CD14-positive monocyte (primary cell): ENCODE measurements around the gene ENGASE. TPM values are rescaled to one million over a fixed set of nuclear protein-coding genes. Genes with fewer than 3 reads are reported as not detected.

Source experiments
- DNase-seq, 3 donors: peaks; one replicate each; pipeline ENCODE4 v3.0.0-alpha.2; 2011 to 2022
- H2AFZ ChIP-seq: 2 replicates; pipeline ENCODE4 v1.6.0; 2012; ENCODE audit warnings: mild to moderate bottlenecking, low read depth, low read length, inconsistent platforms; ENCODE audit not compliant: insufficient read depth, poor library complexity, severe bottlenecking
- H3K27ac ChIP-seq, 2 donors: 1 replicate in 1 of 2; 2 replicates in 1 of 2; pipeline ENCODE4 v1.5.1; 2012 to 2013; ENCODE audit warnings: low read length in 2 of 2, control low read depth in 1 of 2, inconsistent platforms in 1 of 2, low read depth in 1 of 2, mild to moderate bottlenecking in 1 of 2
- H3K27me3 ChIP-seq, 2 donors: one replicate each; pipeline versions ENCODE4 v1.6.0 to v1.6.1; 2011 to 2013; ENCODE audit warnings: low read length in 2 of 2; ENCODE audit not compliant: control insufficient read depth in 2 of 2, insufficient read depth in 2 of 2
- H3K36me3 ChIP-seq, 2 donors: replicated peaks in 1 of 2; 1 replicate in 1 of 2; 2 replicates in 1 of 2; pipeline versions ENCODE4 v1.5.1 to v1.6.1; 2012 to 2013; ENCODE audit warnings: low read length in 2 of 2, control low read depth in 1 of 2, inconsistent platforms in 1 of 2, mild to moderate bottlenecking in 1 of 2; ENCODE audit not compliant: insufficient read depth in 2 of 2, control insufficient read depth in 1 of 2
- H3K4me1 ChIP-seq, 2 donors: 1 replicate in 1 of 2; 2 replicates in 1 of 2; pipeline versions ENCODE4 v1.5.1 to v1.6.1; 2012 to 2013; ENCODE audit warnings: low read length in 2 of 2, control low read depth in 1 of 2, inconsistent platforms in 1 of 2, mild to moderate bottlenecking in 1 of 2, moderate library complexity in 1 of 2; ENCODE audit not compliant: insufficient read depth in 2 of 2, control insufficient read depth in 1 of 2
- H3K4me2 ChIP-seq: replicated peaks from 2 replicates; pipeline ENCODE3; 2012; ENCODE audit warnings: low read length, moderate library complexity, mild to moderate bottlenecking; ENCODE audit not compliant: poor library complexity, severe bottlenecking; ENCODE audit errors: extremely low read depth
- H3K4me3 ChIP-seq, 3 experiments: fragments of 200-600 bp in 1 of 3; sonication (generic) in 1 of 3; replicated peaks in 1 of 3; 1 replicate in 2 of 3; 2 replicates in 1 of 3; pipeline ENCODE4 v1.5.1; 2011 to 2013; ENCODE audit warnings: low read length in 3 of 3, mild to moderate bottlenecking in 3 of 3, control low read depth in 2 of 3, low read depth in 2 of 3, inconsistent platforms in 1 of 3, moderate library complexity in 1 of 3
- H3K79me2 ChIP-seq: 2 replicates; pipeline ENCODE4 v1.6.0; 2012; ENCODE audit warnings: mild to moderate bottlenecking, control low read depth, inconsistent platforms, low read length, moderate library complexity; ENCODE audit not compliant: insufficient read depth
- H3K9ac ChIP-seq: 2 replicates; pipeline ENCODE4 v1.6.0; 2017; ENCODE audit warnings: low read length, mild to moderate bottlenecking; ENCODE audit not compliant: insufficient read depth, poor library complexity, severe bottlenecking
- H3K9me3 ChIP-seq, 2 donors: replicated peaks in 1 of 2; 1 replicate in 1 of 2; 2 replicates in 1 of 2; pipeline versions ENCODE4 v1.5.1 to v1.6.1; 2012 to 2013; ENCODE audit warnings: low read length in 2 of 2, control low read depth in 1 of 2; ENCODE audit not compliant: control insufficient read depth in 1 of 2, insufficient read depth in 1 of 2
- H4K20me1 ChIP-seq: 2 replicates; pipeline ENCODE4 v1.6.0; 2012; ENCODE audit warnings: mild to moderate bottlenecking, low read length, control low read depth, moderate library complexity; ENCODE audit not compliant: insufficient read depth
- H3K27ac Mint-ChIP-seq, 7 donors: one replicate each; pipeline ENCODE4 v1.8.0; 2020; ENCODE audit warnings: mild to moderate bottlenecking in 7 of 7, mixed read lengths in 7 of 7, moderate library complexity in 6 of 7, inconsistent platforms in 2 of 7
- H3K27me3 Mint-ChIP-seq, 3 donors: one replicate each; pipeline ENCODE4 v1.8.0; 2021 to 2022; ENCODE audit warnings: low read depth in 3 of 3, mild to moderate bottlenecking in 3 of 3, mixed read lengths in 3 of 3, moderate library complexity in 3 of 3, inconsistent platforms in 1 of 3
- H3K36me3 Mint-ChIP-seq, 2 donors: one replicate each; pipeline ENCODE4 v1.8.0; 2020; ENCODE audit warnings: mixed read lengths in 2 of 2, inconsistent platforms in 1 of 2, mild to moderate bottlenecking in 1 of 2
- H3K4me1 Mint-ChIP-seq: one replicate; pipeline ENCODE4 v1.8.0; 2020; ENCODE audit warnings: mild to moderate bottlenecking, mixed read lengths
- H3K4me3 Mint-ChIP-seq, 2 donors: one replicate each; pipeline ENCODE4 v1.8.0; 2020; ENCODE audit warnings: mild to moderate bottlenecking in 2 of 2, mixed read lengths in 2 of 2, moderate library complexity in 1 of 2
- H3K9me3 Mint-ChIP-seq, 7 donors: one replicate each; pipeline ENCODE4 v1.8.0; 2020 to 2022; ENCODE audit warnings: mixed read lengths in 7 of 7, mild to moderate bottlenecking in 6 of 7, moderate library complexity in 6 of 7, inconsistent platforms in 2 of 7
- WGBS: methylation state at CpG from one replicate; pipeline ENCODE4 v1.1.5; 2013; ENCODE audit warnings: missing lambda C conversion rate; ENCODE audit not compliant: insufficient coverage; 5-methylcytosine and 5-hydroxymethylcytosine counted together
- intact Hi-C, 2 donors: fragments of 100-400 bp; cut with micrococcal nuclease; formaldehyde crosslinking; loops; one replicate each; pipeline versions ENCODE4 v1.15.0 to v1.15.1; 2023
- polyA plus RNA-seq, 3 donors: library from polyadenylated mRNA; depleted of rRNA in 1 of 3; unstranded in 2 of 3; stranded (reverse) in 1 of 3; fragments of 300-500 nt in 2 of 3; fragments of >200 nt in 1 of 3; fragmentation: Illumina TruSeq in 2 of 3; gene quantifications; 1 replicate in 2 of 3; 2 replicates in 1 of 3; pipeline ENCODE4 v1.2.3, GENCODE V29; 2012 to 2021
- TF ChIP-seq, protein P1 (sequence below): fragments of 200-600 bp; IDR thresholded peaks from one replicate; pipeline ENCODE4 v1.8.0; 2022; ENCODE audit warnings: antibody characterized with exemption, mild to moderate bottlenecking

Gene ENGASE
- polyA plus RNA-seq, 3 donors, result 2.6 to 150 (median 3.0) TPM

DNA sequence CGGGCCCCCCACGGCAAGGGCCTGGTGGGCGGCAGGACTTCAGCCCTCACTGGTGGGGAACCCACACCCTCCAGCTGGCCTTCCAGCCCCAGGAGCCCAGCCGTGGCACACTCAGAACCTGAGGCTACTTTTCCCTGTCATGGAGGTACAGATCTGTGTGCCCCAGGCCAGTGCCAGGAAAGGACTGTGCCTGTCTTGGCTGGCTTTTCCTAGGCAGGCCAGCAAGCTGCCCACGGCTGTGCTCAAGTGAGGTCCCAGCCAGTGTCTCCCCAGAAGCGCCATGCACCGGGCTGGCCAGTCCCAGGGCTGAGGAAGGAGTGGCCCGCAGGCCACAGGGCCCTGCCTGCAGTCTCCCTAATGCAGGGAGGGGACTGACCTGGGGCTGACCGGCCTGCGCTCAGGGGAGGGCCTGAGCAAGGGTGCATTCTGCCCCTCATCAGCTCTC lies 16.6 kb downstream of the ENGASE start:
- DNase-seq, result no peak
- WGBS, result 92% methylated on average over 10 of the region's 10 CpGs
- Histone ChIP-seq H3K4me1 (no peaks in the 10 kb centered on the region), H3K4me3 (no peak overlapping the region), H3K27ac (no peak overlapping the region), H2AFZ (no peak overlapping the region), H3K9ac (no peak overlapping the region), H3K79me2 (no peaks in the 10 kb centered on the region), H3K27me3 (peaks cover 0 to 11% of the 10 kb centered on the region in 2 donors), H3K9me3 (no peaks in the 10 kb centered on the region), H3K4me2 (no peak overlapping the region), H3K36me3 (peaks cover 2 to 13% of the 10 kb centered on the region in 2 donors), H4K20me1 (peaks cover 16% of the 10 kb centered on the region)
- no peak overlapping the region for H3K27ac Mint-ChIP-seq
- peaks cover 7 to 20% of the 10 kb centered on the region in 2 donors for H3K36me3 Mint-ChIP-seq
- H3K4me1 Mint-ChIP-seq, result no peaks in the 10 kb centered on the region
- TF ChIP-seq, protein P1, sequence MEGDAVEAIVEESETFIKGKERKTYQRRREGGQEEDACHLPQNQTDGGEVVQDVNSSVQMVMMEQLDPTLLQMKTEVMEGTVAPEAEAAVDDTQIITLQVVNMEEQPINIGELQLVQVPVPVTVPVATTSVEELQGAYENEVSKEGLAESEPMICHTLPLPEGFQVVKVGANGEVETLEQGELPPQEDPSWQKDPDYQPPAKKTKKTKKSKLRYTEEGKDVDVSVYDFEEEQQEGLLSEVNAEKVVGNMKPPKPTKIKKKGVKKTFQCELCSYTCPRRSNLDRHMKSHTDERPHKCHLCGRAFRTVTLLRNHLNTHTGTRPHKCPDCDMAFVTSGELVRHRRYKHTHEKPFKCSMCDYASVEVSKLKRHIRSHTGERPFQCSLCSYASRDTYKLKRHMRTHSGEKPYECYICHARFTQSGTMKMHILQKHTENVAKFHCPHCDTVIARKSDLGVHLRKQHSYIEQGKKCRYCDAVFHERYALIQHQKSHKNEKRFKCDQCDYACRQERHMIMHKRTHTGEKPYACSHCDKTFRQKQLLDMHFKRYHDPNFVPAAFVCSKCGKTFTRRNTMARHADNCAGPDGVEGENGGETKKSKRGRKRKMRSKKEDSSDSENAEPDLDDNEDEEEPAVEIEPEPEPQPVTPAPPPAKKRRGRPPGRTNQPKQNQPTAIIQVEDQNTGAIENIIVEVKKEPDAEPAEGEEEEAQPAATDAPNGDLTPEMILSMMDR, result no peak
- peaks cover 8 to 34% (median 11%) of the 10 kb centered on the region in 3 donors for H3K27me3 Mint-ChIP-seq
- intact Hi-C loops, result no loop called here
- H3K4me3 Mint-ChIP-seq, result no peak overlapping the region
- H3K9me3 Mint-ChIP-seq, result no peaks in the 10 kb centered on the region

DNA sequence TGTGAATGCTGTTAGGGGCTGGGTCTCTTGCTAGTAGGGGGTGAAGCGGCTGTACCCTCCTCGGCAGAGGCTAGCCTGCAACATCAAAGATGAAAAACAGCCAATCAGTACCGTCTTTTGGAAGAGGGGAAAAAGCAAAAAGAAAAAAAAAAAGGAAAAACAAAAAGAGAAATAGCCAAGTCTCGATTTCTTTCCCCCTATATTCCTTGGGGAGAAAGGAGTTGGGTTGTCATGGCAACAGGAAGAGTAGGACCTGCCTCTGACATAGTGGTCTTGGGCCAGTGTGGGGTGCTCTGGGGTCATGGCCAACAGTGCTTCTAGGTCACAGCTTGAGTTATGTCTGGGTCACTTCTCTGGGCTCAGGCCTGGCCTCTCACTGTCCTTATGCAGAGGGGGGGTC lies 17.9 kb downstream of the ENGASE start:
- peaks cover 0 to 8% of the 10 kb centered on the region in 2 donors for H3K36me3 Mint-ChIP-seq
- H3K79me2 ChIP-seq, result no peaks in the 10 kb centered on the region
- WGBS, result no CpG with 5 or more reads among the region's 4 CpGs

More for the DNA sequence above, 17.9 kb downstream of the ENGASE start:
- Histone ChIP-seq H3K4me1 (no peaks in the 10 kb centered on the region), H3K9ac (no peak overlapping the region), H3K4me3 (no peak overlapping the region), H2AFZ (no peak overlapping the region), H3K27ac (no peak overlapping the region), H3K4me2 (no peak overlapping the region), H4K20me1 (peaks cover 11% of the 10 kb centered on the region), H3K27me3 (peaks cover 0 to 20% of the 10 kb centered on the region in 2 donors), H3K9me3 (no peaks in the 10 kb centered on the region), H3K36me3 (no peaks in the 10 kb centered on the region)
- no peaks in the 10 kb centered on the region for H3K4me1 Mint-ChIP-seq
- H3K27ac Mint-ChIP-seq, result no peak overlapping the region
- H3K9me3 Mint-ChIP-seq, result no peaks in the 10 kb centered on the region
- H3K4me3 Mint-ChIP-seq, result no peak overlapping the region
- peaks cover 14 to 44% (median 21%) of the 10 kb centered on the region in 3 donors for H3K27me3 Mint-ChIP-seq
- intact Hi-C loops, result no loop called here
- no peak for DNase-seq
- TF ChIP-seq, protein P1, result no peak
